Right lobe of liver (tissue), 4 donors: ENCODE data around the gene PRRX2.

Experiments
- POLR2A ChIP-seq: fragments of 450-650 bp; IDR thresholded peaks from one replicate; pipeline ENCODE4 v1.6.1; 2017; ENCODE audit warnings: antibody characterized with exemption, mild to moderate bottlenecking
- TF ChIP-seq, protein P1 (sequence below), 4 donors: fragments of 200-600 bp in 3 of 4; fragments of 450-650 bp in 1 of 4; IDR thresholded peaks; one replicate each; pipeline versions ENCODE4 v1.5.1 to v1.8.0; 2016 to 2022; ENCODE audit warnings: antibody characterized with exemption in 4 of 4, mild to moderate bottlenecking in 2 of 4
- donor health status: DM: no; HTN: no; CAD: no.
- donor health status: DM: no; HTN: no; CAD: no.
- donor health status: DM: no; HTN: yes; CAD: no.

- TF ChIP-seq POLR2A, result no peak
- TF ChIP-seq, protein P1, sequence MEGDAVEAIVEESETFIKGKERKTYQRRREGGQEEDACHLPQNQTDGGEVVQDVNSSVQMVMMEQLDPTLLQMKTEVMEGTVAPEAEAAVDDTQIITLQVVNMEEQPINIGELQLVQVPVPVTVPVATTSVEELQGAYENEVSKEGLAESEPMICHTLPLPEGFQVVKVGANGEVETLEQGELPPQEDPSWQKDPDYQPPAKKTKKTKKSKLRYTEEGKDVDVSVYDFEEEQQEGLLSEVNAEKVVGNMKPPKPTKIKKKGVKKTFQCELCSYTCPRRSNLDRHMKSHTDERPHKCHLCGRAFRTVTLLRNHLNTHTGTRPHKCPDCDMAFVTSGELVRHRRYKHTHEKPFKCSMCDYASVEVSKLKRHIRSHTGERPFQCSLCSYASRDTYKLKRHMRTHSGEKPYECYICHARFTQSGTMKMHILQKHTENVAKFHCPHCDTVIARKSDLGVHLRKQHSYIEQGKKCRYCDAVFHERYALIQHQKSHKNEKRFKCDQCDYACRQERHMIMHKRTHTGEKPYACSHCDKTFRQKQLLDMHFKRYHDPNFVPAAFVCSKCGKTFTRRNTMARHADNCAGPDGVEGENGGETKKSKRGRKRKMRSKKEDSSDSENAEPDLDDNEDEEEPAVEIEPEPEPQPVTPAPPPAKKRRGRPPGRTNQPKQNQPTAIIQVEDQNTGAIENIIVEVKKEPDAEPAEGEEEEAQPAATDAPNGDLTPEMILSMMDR (IDR thresholded peaks at IDR 0.05), result no peak
Measured at GRCh38 chr9:129639034-129639630, 26.3 kb upstream of the PRRX2 start.
